Left forelimb (tissue), 1 donor: Measurements from ENCODE around the gene RABGAP1.

ENCODE experiments used
- DNase-seq: peaks from one replicate; pipeline ENCODE4 v3.0.0-alpha.2; 2018; ENCODE audit warnings: low spot score

The RABGAP1 gene

GRCh38 chr9:123111427-123112014, 170.7 kb downstream of the RABGAP1 start:
- DNase-seq: peak; percentile 54

GRCh38 chr9:123112015-123112975, 171.5 kb downstream of the RABGAP1 start:
- DNase-seq: peak; percentile 67

- no peak for DNase-seq
Measured at GRCh38 chr9:123113185-123113584, 172.4 kb downstream of the RABGAP1 start.

- DNase-seq: no peak
Measured at GRCh38 chr9:123115146-123115913, 174.5 kb downstream of the RABGAP1 start.

- DNase-seq: no peak
Measured at GRCh38 chr9:123116036-123116435, 175.2 kb downstream of the RABGAP1 start.

- DNase-seq: no peak
Measured at GRCh38 chr9:123119566-123119965, 178.7 kb downstream of the RABGAP1 start.

- DNase-seq: no peak
Measured at GRCh38 chr9:123120131-123120530, 179.3 kb downstream of the RABGAP1 start.

- no peak for DNase-seq
Measured at GRCh38 chr9:123120953-123121352, 180.1 kb downstream of the RABGAP1 start.

GRCh38 chr9:123121457-123121856, 180.6 kb downstream of the RABGAP1 start:
- no peak for DNase-seq

- no peak for DNase-seq
Measured at GRCh38 chr9:123127512-123128075, 186.8 kb downstream of the RABGAP1 start.

- DNase-seq: no peak
Measured at GRCh38 chr9:123128591-123128990, 187.8 kb downstream of the RABGAP1 start.

GRCh38 chr9:123129423-123129822, 188.6 kb downstream of the RABGAP1 start:
- no peak for DNase-seq

GRCh38 chr9:123131258-123131657, 190.4 kb downstream of the RABGAP1 start:
- DNase-seq: no peak

- DNase-seq: no peak
Measured at GRCh38 chr9:123131993-123132392, 191.2 kb downstream of the RABGAP1 start.

- no peak for DNase-seq
Measured at GRCh38 chr9:123132696-123133095, 191.9 kb downstream of the RABGAP1 start.

GRCh38 chr9:123135430-123135829, 194.6 kb downstream of the RABGAP1 start:
- no peak for DNase-seq

GRCh38 chr9:123138163-123138562, 197.3 kb downstream of the RABGAP1 start:
- DNase-seq: no peak

- DNase-seq: no peak
Measured at GRCh38 chr9:123149067-123149466, 208.2 kb downstream of the RABGAP1 start.

- no peak for DNase-seq
Measured at GRCh38 chr9:123150708-123151503, 210.1 kb downstream of the RABGAP1 start.
